ENCODE measurements around the gene VAT1L. TPM values are rescaled to one million over a fixed set of nuclear protein-coding genes. Genes with fewer than 3 reads are reported as not detected.

Gene VAT1L
- total RNA-seq, 1 experiment from 2014 or later: not detected

- H3K4me1 Mint-ChIP-seq (ENCODE audit: low read depth, unreplicated experiment): no peaks in the 10 kb centered on the region
- DNase-seq: no peak
- CTCF ChIA-PET: no interaction called here
- H3K9me3 Mint-ChIP-seq (ENCODE audit: low read depth, unreplicated experiment): peaks cover 4% of the 10 kb centered on the region
- peaks cover 9% of the 10 kb centered on the region for H3K27me3 Mint-ChIP-seq (ENCODE audit: unreplicated experiment)
- BruUV-seq (replicated peaks): no TSS peak
- intact Hi-C loops (cut with micrococcal nuclease; ENCODE audit: unreplicated experiment): no loop called here
- no peak for TF ChIP-seq CTCF (IDR thresholded peaks at IDR 0.05; ENCODE audit: unreplicated experiment)
- H3K36me3 Mint-ChIP-seq (ENCODE audit: insufficient read depth, unreplicated experiment): no peaks in the 10 kb centered on the region
- H3K27ac Mint-ChIP-seq (ENCODE audit: unreplicated experiment): no peak overlapping the region
- H3K4me3 Mint-ChIP-seq (ENCODE audit: low read depth, unreplicated experiment): no peak overlapping the region
Observed at GRCh38 chr16:77929004-77929403, 140.6 kb downstream of the VAT1L start.

- no TSS peak for BruUV-seq (replicated peaks)
- DNase-seq: no peak
- Mint-ChIP-seq H3K4me1 (ENCODE audit: low read depth, unreplicated experiment) (no peaks in the 10 kb centered on the region), H3K27ac (ENCODE audit: unreplicated experiment) (no peak overlapping the region), H3K36me3 (ENCODE audit: insufficient read depth, unreplicated experiment) (no peaks in the 10 kb centered on the region), H3K27me3 (ENCODE audit: unreplicated experiment) (no peaks in the 10 kb centered on the region), H3K4me3 (ENCODE audit: low read depth, unreplicated experiment) (no peak overlapping the region), H3K9me3 (ENCODE audit: low read depth, unreplicated experiment) (peaks cover 4% of the 10 kb centered on the region)
- CTCF ChIA-PET: no interaction called here
- intact Hi-C loops (cut with micrococcal nuclease; ENCODE audit: unreplicated experiment): no loop called here
- TF ChIP-seq CTCF (IDR thresholded peaks at IDR 0.05; ENCODE audit: unreplicated experiment): no peak
Observed at GRCh38 chr16:77931058-77931457, 142.7 kb downstream of the VAT1L start.

GRCh38 chr16:77937473-77938149 is 149.2 kb downstream of the VAT1L start:
- CTCF ChIA-PET: no interaction called here

GRCh38 chr16:77938913-77939312 is 150.5 kb downstream of the VAT1L start:
- H3K4me1 Mint-ChIP-seq (ENCODE audit: low read depth, unreplicated experiment): no peaks in the 10 kb centered on the region
- no peak for DNase-seq
- H3K36me3 Mint-ChIP-seq (ENCODE audit: insufficient read depth, unreplicated experiment): no peaks in the 10 kb centered on the region
- intact Hi-C loops (cut with micrococcal nuclease; ENCODE audit: unreplicated experiment): no loop called here
- H3K4me3 Mint-ChIP-seq (ENCODE audit: low read depth, unreplicated experiment): no peak overlapping the region
- H3K27me3 Mint-ChIP-seq (ENCODE audit: unreplicated experiment): peaks cover 8% of the 10 kb centered on the region
- no TSS peak for BruUV-seq (replicated peaks)
- H3K27ac Mint-ChIP-seq (ENCODE audit: unreplicated experiment): no peak overlapping the region
- CTCF ChIA-PET: no interaction called here
- peaks cover 5% of the 10 kb centered on the region for H3K9me3 Mint-ChIP-seq (ENCODE audit: low read depth, unreplicated experiment)
- no peak for TF ChIP-seq CTCF (IDR thresholded peaks at IDR 0.05; ENCODE audit: unreplicated experiment)

More at GRCh38 chr16:77937473-77938149, 149.2 kb downstream of the VAT1L start:
- no TSS peak for BruUV-seq (replicated peaks)
- no peak for TF ChIP-seq CTCF (IDR thresholded peaks at IDR 0.05; ENCODE audit: unreplicated experiment)
- intact Hi-C loops (cut with micrococcal nuclease; ENCODE audit: unreplicated experiment): no loop called here
- Mint-ChIP-seq H3K9me3 (ENCODE audit: low read depth, unreplicated experiment) (peaks cover 8% of the 10 kb centered on the region), H3K27ac (ENCODE audit: unreplicated experiment) (no peak overlapping the region), H3K27me3 (ENCODE audit: unreplicated experiment) (peaks cover 8% of the 10 kb centered on the region), H3K4me1 (ENCODE audit: low read depth, unreplicated experiment) (no peaks in the 10 kb centered on the region), H3K36me3 (ENCODE audit: insufficient read depth, unreplicated experiment) (no peaks in the 10 kb centered on the region), H3K4me3 (ENCODE audit: low read depth, unreplicated experiment) (no peak overlapping the region)
- DNase-seq: no peak
